A673 (cell line): ENCODE data around the gene ZDHHC16.

ENCODE experiments used
- EZH2 ChIP-seq: fragments of 200-600 bp; sonication (generic); IDR thresholded peaks from 2 replicates; pipeline ENCODE4 v1.6.1; 2017; ENCODE audit warnings: borderline replicate concordance, low read depth, mild to moderate bottlenecking, mixed read lengths, antibody characterized with exemption, low read length; ENCODE audit not compliant: poor library complexity, severe bottlenecking
- TF ChIP-seq, protein P1 (sequence below): fragments of 300-800, 200-600 bp; sonication (generic); conservative IDR thresholded peaks from 2 replicates; pipeline ENCODE4 v1.5.1; 2017; ENCODE audit warnings: low read depth, mild to moderate bottlenecking, antibody characterized with exemption, low read length, moderate library complexity, mixed read lengths

DNA sequence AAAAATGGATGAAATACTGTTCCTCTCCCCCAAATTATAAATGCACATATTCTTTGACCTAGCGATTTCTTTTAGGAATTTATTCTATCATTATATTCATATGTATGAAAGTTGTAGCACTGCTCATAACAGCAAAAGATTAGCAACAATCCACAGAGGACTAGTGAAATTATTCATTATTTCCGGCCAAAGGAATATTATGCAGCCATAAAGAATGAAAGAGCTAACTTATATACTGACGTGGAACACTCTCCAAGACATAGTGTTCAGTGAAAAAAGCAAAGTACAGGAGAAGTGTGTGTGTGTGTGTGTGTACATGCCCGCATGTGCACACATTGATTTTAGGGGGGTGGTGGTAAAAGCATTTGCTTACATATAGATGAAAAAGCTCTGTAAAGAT, 28.9 kb downstream of the ZDHHC16 start:
- TF ChIP-seq, protein P1, sequence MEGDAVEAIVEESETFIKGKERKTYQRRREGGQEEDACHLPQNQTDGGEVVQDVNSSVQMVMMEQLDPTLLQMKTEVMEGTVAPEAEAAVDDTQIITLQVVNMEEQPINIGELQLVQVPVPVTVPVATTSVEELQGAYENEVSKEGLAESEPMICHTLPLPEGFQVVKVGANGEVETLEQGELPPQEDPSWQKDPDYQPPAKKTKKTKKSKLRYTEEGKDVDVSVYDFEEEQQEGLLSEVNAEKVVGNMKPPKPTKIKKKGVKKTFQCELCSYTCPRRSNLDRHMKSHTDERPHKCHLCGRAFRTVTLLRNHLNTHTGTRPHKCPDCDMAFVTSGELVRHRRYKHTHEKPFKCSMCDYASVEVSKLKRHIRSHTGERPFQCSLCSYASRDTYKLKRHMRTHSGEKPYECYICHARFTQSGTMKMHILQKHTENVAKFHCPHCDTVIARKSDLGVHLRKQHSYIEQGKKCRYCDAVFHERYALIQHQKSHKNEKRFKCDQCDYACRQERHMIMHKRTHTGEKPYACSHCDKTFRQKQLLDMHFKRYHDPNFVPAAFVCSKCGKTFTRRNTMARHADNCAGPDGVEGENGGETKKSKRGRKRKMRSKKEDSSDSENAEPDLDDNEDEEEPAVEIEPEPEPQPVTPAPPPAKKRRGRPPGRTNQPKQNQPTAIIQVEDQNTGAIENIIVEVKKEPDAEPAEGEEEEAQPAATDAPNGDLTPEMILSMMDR: no peak
- TF ChIP-seq EZH2: no peak
